ENCODE data around the gene MRGPRF.

MRGPRF gene

DNA sequence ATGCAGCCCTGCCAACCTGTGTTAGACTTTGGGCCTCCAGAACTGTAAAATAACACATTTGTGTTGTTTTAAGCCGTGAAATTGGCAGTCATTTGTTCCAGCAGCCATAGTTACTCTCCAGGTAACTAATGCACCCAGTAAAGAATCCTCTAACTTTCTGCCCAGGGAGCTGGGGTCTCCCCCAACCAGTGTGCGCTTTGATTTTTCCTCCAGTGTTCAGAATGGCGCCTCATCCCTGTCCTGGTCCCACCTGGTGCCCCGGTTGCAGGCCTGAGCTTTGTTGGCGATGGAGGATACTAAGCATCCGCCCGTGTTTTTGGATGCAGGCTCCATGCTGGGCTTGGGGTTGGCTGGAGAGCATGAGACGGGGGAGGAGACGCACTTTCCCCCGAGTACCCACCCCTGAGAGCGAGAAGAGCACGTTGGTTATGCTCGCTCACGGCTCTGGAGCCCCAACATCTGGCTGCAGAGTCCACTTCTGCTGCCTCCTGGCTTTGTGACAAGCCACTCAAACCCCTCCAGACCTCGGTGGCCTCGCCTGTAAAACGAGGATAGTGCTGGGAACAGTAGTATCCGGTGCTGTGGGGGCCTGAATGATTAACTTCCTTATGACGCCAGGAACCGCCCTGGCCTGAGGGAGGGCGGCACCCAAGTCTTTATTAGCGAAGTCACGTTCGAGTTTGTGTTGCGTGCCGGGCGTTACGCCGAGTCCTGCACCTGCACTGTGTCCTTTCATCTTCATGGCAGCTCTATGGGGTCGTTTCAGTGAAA is 58.0 kb downstream of the MRGPRF start:
- H3K27ac ChIP-seq (ENCODE audit: insufficient read depth, low read length, poor library complexity, severe bottlenecking): no peak overlapping the region
- H3K36me3 ChIP-seq (ENCODE audit: control insufficient read depth, insufficient read depth, low read length): no peaks in the 10 kb centered on the region
- no peaks in the 10 kb centered on the region for H3K27me3 ChIP-seq (replicated peaks; ENCODE audit: control insufficient read depth, insufficient read depth, low read length, poor library complexity, severe bottlenecking)
- H3K9me3 ChIP-seq (ENCODE audit: control insufficient read depth, low read length): no peaks in the 10 kb centered on the region
- H3K4me3 ChIP-seq (ENCODE audit: insufficient read depth, low read depth, low read length, poor library complexity, severe bottlenecking): no peak overlapping the region
- peaks cover 9% of the 10 kb centered on the region for H3K4me1 ChIP-seq (ENCODE audit: control insufficient read depth, insufficient read depth, low read length, poor library complexity, severe bottlenecking)
- DNase-seq: no peak

Data from effector memory CD4-positive, alpha-beta T cell (primary cell).